ENCODE measurements around the gene SGF29.
"Not testable (repeated sequence)": the region's sequence is repeated elsewhere in the genome, so short reads cannot be mapped to it uniquely, and the experiment has no call there.

Gene SGF29

DNA sequence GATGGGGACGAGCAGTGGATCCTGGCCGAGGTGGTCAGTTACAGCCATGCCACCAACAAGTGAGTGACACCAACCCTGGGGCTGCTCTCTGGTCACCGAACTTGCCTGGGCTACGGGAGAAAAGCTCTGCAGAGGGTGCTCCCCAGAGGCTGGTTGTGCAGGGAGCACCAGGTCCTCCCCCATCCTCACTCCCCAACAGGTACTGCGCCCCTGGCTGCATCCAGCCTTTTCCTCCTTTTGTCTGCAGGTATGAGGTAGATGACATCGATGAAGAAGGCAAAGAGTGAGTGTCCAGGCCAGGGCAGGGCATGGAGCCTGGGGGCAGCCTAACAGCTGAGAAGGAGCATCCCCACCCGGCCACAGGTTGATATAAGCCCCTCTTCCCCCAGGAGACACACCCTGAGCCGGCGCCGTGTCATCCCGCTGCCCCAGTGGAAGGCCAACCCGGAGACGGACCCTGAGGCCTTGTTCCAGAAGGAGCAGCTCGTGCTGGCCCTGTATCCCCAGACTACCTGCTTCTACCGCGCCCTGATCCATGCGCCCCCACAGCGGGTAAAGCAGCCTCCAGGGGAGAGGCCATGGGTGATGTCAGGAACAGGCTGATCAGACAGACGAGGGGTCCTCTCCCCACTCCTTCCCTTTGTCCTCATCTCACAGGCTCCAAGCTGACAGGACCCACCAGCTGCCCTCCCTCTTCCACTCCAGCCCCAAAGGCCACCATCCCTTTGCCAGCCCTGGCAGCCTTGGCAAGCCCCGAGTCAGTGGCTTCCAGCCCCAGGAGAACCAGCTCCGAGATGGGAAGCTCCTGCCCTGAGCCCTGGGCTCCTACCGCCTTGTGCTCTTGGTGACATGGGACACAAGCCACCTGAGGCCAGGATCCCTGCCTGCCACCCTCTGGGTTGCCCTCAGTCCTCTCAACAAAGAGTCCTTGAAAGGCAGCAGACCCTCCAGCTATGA is 36.9 kb downstream of the SGF29 start:
- no peak for FAIRE-seq
- DNase-seq (ENCODE audit: insufficient read length, low spot score), result no peak

DNA sequence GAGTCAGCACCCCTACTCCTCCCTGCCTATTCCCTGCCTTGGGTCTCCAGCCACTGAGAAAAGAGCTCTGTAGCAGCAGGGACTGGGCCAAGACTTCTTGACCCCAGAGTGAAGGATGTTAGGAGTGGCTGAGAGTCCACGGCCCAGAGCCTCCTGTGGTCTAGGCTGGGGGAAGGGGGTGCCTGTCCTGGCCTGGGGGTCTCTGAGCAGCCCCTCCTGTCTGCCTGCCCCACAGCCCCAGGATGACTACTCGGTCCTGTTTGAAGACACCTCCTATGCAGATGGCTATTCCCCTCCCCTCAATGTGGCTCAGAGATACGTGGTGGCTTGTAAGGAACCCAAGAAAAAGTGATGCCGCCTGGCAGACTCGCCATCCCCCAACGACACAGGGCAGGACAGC is 37.6 kb downstream of the SGF29 start:
- no peak for DNase-seq (ENCODE audit: insufficient read length, low spot score)
- FAIRE-seq, result no peak

DNA sequence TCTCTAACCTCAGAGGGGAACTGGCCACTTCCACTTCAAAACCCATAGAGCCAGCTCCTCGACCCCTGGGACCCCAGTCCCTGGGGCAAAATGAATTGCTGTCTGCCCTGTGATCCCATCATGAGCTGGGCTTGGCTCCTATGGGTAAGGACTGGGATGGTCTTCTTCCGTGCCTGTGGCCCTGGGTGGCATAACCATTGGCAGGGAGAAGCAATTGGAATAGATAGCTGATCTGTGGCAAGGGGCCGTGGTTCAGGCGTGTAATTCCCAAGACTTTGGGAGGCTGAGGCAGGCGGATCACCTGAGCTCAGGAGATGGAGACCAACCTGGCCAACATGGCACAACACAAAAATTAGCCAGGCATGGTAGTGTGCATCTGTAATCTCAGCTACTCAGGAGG is 38.8 kb downstream of the SGF29 start:
- FAIRE-seq, result no peak
- no peak for DNase-seq (ENCODE audit: insufficient read length, low spot score)

DNA sequence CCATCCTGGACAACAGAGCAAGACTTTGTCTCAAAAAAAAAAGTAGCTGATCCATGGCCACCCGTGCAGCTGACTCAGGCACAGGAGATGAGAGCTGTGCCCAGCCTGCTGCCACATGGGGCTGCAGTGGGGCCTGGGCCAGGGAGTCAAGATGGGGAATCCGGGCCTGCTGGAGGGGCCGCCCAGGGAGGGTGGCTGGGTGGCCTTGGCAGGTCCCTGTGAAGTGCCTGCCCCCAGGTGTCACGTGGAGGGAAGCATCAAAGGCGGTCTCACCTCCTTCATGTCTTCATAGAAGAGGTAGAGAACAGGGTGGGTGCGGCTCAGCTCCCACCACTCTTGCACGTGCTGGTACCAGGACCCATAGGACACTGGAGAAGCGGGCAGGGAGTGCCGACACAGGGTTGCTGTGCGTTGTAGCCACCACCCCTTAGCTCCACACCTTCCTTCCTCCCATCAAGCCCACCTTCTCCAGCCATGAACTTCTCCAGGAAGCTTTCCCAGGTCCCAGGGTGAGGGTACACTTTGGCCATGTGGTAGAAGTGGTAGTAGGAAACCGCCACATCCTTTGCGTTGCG is 39.3 kb downstream of the SGF29 start:
- no peak for FAIRE-seq
- no peak for DNase-seq (ENCODE audit: insufficient read length, low spot score)

DNA sequence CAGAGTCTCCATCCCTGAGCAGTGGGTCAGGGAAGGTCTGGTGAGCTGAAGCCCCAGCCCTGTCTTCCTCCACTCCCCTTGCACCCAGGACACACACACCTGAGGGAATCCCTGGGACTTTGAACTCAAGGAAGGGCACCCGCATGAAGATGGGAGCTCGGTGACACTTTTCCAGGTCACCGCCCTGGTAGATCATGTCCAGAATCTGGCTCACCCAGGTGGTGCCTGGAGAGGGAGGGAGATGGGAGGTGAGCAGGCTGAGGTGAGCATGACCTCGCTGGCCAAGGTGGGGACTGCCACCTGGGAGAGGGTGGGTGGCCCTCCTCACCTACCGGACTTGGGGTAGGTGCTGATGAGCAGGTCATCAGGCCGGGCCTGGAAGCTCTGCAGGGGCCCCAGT is 41.7 kb downstream of the SGF29 start:
- not testable (repeated sequence) for FAIRE-seq

DNA sequence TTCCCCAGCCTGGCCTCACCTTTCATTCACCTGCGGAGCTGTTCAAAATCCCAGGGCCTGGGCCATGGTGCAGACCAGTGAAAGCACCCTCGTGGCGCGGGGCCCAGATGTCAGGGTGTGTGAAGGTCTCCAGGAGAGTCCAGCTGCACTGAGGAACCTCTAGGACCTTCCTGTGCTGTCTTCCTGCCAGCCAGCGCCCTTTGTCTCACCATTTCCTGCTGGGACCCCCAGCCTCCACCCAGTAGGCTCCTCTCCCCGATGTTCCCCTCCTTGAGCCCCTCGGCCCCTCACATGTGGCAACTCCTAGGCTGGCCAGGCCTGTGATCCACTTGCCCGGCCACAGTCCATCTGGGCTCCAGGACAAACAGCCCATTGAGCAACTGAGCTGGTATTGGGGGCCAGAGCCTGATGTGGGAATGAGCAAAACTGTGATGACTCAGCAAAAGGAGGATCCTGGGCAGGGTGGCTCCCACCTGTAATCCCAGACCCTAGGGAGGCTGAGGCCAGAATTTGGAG is 42.5 kb downstream of the SGF29 start:
- DNase-seq (ENCODE audit: insufficient read length, low spot score) (no peak), FAIRE-seq (no peak)

More for the DNA sequence above, 41.7 kb downstream of the SGF29 start:
- not testable (repeated sequence) for DNase-seq (ENCODE audit: insufficient read length, low spot score)

DNA sequence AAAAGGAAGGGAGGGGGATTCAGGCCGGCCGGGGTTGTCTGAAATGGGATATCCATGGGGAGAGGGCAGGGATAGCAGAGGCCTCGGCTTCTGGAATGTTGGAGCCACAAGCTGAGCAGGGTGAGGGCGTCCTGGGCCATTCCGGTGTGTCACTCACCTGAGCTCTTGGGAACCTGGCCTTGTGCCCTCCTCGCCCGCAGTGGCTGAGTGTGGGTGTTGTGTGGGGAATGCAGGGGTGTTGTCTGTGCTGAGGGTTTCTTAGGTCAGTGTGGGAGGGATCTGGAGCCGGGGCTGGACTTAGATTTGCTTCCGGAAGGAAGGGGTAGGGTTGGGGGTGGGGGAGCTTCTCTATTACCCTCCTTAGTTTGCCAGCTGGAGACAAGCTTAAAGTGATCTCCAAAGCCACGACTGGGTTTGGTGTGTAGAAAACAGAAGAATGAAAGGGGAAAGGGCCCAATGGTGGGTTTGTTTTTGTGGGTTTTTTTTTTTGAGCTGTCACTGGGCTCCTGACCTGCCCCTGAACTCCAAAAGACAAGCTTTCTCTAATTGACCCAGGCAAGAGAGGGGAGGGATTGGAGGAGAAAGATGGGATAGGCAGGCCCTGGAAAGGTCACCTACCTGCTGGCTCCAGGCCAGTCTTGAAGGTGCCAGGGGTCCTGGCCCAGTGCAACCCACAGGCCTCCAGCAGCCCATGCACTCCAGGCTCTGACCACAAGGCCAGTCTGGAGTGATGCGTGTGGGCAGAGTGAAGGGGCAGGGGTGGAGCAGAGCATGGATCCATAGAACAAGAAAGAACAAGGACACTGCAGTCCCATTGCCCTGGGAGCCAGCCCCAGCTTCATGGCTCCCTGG is 43.3 kb downstream of the SGF29 start, which contains the start of gene SULT1A2:
Gene SULT1A2 (minus strand): TSS at position 211 of the 852 bp plus-strand sequence. CDS start 1,120 bp downstream, outside the sequence.
- FAIRE-seq (no peak), DNase-seq (ENCODE audit: insufficient read length, low spot score) (no peak)

DNA sequence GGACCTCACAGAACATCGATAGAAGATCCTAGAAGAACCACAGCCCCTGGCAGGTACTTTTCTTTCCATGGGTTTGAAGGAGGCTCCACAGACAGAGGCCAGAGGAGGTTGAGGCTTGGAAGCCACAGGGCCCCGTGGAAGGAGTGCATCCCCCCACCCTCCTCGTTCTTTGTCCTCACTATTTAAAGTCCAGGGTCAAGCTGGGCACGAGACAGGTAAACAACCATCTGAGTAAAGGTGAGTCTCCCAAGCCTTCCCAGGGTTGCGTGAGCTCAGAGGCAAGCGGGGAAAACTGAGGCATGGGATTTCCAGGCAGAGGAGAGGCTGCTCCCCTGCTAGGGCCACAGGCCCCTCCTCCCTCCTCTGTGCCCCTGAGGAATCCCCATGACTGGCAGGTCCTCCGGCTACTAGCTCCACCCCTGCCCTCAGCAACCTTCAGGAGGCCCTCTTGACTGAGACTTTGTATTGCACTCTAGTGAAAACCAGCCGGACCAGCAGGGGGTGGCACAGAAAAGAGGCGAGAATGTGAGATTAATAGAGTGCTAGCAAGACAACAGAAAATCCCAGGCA is 44.1 kb downstream of the SGF29 start:
- peak; percentile 36 for DNase-seq (ENCODE audit: insufficient read length, low spot score)
- FAIRE-seq, result no peak

DNA sequence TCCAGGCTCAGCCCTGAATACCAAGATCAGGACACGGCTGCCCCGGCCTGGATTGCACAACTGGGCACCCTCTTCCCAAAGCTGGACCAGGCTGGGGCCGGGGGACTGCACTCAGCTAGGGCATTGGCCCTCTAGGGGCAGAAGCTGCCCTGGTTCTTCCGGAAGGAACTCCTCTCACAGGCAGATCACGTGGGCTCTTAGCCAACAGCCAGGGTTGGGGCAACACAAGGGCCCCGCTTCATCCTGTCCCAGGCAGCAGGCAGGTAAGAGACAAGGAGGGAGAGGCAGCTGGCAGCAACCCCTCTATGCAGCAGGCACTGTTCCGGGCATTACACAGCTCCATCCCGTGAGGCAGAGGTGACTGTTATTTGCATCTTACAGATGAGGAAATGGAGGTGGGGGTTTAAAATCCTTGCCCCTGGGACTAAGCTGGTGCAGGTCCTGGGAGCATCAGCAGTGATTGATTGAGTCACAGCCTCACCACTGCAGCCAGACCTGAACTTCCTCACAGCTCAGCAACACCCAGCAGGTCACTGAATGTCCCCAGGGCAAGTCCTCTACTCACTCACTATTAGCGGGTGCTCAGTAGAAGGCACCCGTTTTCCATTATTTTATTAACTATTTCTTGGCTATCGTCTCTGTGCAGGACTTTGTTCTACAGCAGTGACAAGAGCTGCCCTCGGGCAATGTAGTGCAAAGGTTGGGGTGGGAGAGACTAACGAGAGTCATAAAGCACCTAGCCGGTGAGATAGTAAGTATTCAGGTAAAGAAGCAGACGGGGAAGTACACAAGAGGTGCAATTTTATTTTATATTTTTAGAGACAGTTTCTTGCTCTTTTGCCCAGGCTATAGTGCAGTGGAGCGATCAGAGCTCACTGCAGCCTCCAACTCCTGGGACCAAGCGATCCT is 45.9 kb downstream of the SGF29 start:
- not testable (repeated sequence) for DNase-seq (ENCODE audit: insufficient read length, low spot score)

DNA sequence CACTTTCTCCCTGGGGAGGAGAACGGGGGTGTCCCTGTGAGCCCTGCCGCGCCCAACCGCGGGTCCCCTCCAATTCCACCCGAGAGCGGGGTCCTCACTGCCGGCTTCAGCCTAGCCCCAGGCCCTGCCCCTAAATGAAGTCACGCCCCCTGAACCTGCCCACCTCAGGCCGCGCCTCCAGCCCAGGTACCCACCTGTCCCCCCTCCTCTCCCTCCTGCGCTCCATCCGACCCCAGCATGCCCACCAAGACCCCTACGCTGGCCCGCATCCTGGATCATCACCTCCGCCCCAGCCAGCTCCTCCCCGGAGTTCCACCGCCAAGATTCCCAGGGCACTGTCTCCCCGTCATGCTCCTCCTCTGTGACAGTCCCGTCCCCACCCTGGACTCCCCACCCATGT is 47.2 kb downstream of the SGF29 start:
- FAIRE-seq, result not testable (repeated sequence)

More for the DNA sequence above, 45.9 kb downstream of the SGF29 start:
- FAIRE-seq, result peak; percentile 88

DNA sequence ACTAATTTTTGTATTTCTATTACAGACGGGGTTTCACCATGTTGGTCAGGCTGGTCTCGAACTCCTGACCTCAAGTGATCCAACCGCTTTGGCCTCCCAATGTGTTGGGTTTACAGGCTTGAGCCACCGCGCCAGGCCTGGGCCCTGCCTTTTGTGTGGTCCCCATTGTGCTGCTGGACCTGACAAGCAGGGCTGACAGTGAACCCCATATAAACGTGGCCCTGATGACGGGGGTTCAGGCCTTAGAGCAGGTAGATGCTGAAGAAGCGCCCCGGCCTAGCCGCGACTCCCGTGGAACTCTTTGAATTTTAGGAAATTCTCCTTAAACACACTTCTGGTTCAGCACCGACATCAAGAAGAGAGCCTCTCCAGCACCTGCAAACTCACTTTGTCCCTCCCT is 47.9 kb downstream of the SGF29 start:
- DNase-seq (ENCODE audit: insufficient read length, low spot score); FAIRE-seq: not testable (repeated sequence)

More for the DNA sequence above, 47.2 kb downstream of the SGF29 start:
- DNase-seq (ENCODE audit: insufficient read length, low spot score), result not testable (repeated sequence)

DNA sequence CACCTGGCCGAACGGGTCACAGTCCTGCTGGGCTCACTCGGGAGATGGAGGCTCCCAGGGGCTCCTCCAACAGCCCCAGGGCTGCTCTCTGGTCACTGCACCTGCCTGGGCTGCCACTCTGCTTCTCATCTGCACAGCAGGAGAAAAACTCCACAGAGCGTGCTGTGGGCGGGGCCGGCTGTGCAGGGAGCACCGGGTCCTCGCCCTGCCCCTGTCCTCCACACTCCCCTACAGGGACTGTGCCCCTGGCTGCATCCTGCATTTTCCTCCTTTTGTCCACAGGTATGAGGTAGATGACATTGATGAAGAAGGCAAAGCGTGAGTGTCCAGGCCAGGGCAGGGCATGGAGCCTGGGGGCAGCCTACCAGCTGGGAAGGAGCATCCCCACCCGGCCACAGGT is 48.3 kb downstream of the SGF29 start:
- not testable (repeated sequence) for DNase-seq (ENCODE audit: insufficient read length, low spot score); FAIRE-seq

DNA sequence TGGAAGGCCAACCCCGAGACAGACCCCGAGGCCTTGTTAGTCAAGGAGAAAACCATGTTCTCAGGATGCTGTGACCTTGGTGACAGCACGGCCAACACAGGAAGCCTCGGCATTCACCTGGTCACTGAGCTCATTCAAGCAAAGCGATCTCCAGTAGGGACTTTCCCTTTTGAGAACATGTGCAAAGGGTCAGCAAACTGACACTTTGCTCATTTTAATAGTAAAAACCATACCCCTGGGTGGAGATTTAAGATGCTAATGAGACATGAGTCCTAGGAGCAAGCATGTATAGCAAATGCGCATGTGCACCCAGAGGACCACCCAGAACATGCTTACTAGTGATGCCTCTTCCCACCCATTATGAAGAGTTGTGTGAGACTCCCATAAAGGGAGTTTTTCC is 48.8 kb downstream of the SGF29 start:
- no peak for DNase-seq (ENCODE audit: insufficient read length, low spot score)
- no peak for FAIRE-seq

DNA sequence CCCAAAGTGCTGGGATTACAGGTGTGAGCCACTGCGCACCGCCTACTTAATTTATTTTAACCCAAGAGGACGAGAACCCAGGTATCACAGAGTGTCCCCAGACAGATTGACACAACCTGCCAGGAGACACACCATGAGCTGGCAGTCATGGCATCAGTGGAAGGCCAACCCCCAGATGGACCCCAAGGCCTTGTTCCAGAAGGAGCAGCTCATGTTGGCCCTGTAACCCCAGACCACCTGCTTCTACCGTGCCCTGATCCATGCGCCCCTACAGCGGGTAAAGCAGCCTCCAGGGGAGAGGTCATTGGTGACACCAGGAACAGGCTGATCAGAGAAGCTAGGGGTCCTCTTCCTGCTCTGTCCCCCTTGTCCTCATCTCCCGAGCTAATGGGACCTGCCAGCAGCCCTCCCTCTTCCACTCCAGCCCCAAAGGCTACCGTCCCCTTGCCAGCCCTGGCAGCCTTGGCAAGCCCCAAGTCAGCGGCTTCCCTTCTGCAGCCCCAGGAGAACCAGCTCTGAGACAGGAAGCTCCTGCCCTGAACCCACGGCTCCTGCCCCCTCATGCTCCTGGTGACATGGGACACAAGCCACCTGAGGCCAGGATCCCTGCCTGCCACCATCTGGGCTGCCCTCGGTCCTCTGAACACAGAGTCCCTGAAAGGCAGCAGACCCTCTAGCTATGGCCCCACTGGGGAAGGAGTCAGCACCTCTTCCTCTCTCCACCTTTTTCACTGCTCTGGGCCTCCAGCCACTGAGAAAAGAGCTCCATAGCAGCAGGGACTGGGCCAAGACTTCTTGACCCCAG is 49.9 kb downstream of the SGF29 start:
- DNase-seq (ENCODE audit: insufficient read length, low spot score) (no peak), FAIRE-seq (no peak)

DNA sequence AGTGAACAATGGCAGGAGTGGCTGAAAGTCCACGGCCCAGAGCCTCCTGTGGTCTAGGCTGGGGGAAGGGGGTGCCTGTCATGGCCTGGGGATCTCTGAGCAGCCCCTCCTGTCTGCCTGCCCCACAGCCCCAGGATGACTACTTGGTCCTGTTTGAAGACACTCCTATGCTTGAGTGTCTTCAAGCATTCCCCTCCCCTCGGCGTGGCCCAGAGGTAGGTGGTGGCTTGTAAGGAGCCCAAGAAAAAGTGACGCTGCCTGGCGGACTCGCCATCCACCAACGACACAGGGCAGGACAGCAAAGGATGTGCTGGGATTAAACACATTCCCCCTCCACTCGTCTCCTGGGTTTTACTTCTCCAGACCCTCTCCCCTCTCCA is 50.5 kb downstream of the SGF29 start:
- FAIRE-seq (no peak), DNase-seq (ENCODE audit: insufficient read length, low spot score) (no peak)

DNA sequence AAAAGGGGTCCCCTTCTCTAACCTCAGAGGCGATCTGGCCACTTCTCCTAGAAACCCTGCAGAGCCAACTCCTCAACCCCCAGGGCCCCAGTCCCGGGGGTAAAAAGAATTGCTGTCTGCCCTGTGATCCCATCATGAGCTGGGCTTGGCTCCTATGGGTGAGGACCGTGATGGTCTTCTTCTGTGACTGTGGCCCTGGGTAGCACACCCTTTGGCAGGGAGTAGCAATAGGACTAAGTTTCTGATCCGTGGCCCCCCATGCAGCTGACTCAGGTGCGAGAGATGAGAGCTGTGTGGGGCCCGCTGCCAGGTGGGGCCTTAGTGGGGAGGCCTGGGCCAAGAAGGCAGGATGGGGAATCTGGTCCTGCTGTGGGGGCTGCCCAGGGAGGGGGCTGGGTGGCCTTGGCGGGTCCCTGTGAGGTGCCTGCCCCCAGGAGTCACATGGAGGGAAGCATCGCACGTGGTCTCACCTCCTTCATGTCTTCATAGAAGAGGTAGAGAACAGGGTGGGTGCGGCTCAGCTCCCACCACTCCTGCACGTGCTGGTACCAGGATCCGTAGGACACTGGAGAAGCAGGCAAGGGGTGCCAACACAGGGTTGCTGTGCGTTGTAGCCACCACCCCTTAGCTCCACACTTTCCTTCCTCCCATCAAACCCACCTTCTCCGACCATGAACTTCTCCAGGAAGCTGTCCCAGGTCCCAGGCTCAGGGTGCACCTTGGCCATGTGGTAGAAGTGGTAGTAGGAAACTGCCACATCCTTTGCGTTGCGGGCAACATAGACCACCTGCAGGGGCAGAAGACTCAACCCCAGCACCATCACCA is 52.8 kb downstream of the SGF29 start:
- FAIRE-seq, result no peak
- DNase-seq (ENCODE audit: insufficient read length, low spot score), result no peak

DNA sequence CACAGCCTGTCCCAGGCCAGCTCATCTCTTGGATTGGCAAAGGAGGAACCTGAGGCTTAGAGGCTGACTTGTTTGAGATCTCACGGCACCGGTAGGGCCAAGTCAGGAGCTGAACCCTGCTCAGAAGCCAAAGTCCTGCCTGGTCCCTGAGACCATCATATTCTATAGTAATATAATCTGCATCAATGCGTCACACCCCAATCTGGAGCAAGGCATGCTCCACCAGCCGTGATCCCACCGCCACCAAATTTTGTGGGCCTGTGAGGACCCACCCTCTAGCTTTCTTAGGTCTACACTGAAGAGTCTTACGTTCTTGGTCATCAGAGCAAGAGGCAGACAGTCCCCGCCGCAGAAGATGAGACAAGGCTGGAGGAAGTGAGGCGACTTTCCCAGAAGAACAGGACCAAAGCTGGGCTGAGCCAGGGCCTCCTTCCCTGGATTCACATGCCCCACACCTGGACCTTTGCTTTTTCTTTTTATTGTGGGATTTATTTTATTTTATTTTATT is 53.5 kb downstream of the SGF29 start:
- DNase-seq (ENCODE audit: insufficient read length, low spot score) (no peak), FAIRE-seq (no peak)

Measured in GM19239 (cell line).